C4-2B (cell line): ENCODE results near the gene RNF152.

Source experiments
- H3K27ac ChIP-seq: fragments of 450-650 bp; 2 replicates; pipeline ENCODE4 v1.5.1; 2017
- CTCF ChIP-seq: fragments of 450-650 bp; conservative IDR thresholded peaks from 2 replicates; pipeline ENCODE4 v1.5.1; 2017; ENCODE audit warnings: mild to moderate bottlenecking
- ZFX ChIP-seq: fragments of 450-650 bp; IDR thresholded peaks from 2 replicates; pipeline ENCODE4 v1.6.1; 2017

RNF152 gene

GRCh38 chr18:61854578-61855448 is 38.0 kb downstream of the RNF152 start:
- H3K27ac ChIP-seq: no peak overlapping the region
- TF ChIP-seq ZFX (no peak), CTCF (no peak)

- no peak for TF ChIP-seq ZFX
- no peak for TF ChIP-seq CTCF
- no peak overlapping the region for H3K27ac ChIP-seq
These were observed 39.0 kb downstream of the RNF152 start for GRCh38 chr18:61853855-61854254.

- no peak for TF ChIP-seq ZFX
- TF ChIP-seq CTCF: no peak
- no peak overlapping the region for H3K27ac ChIP-seq
These were observed 40.3 kb downstream of the RNF152 start for GRCh38 chr18:61852496-61852895.

- H3K27ac ChIP-seq: no peak overlapping the region
- TF ChIP-seq CTCF: no peak
- no peak for TF ChIP-seq ZFX
These were observed 40.8 kb downstream of the RNF152 start for GRCh38 chr18:61851940-61852451.

GRCh38 chr18:61851279-61851678 is 41.5 kb downstream of the RNF152 start:
- TF ChIP-seq ZFX (no peak), CTCF (no peak)
- no peak overlapping the region for H3K27ac ChIP-seq

GRCh38 chr18:61850756-61851155 is 42.1 kb downstream of the RNF152 start:
- H3K27ac ChIP-seq: no peak overlapping the region
- no peak for TF ChIP-seq CTCF
- no peak for TF ChIP-seq ZFX

- no peak for TF ChIP-seq ZFX
- no peak for TF ChIP-seq CTCF
- H3K27ac ChIP-seq: no peak overlapping the region
These were observed 45.5 kb downstream of the RNF152 start for GRCh38 chr18:61847164-61847791.
